ENCODE results near the gene PITPNC1.

Gene PITPNC1

GRCh38 chr17:67442787-67443624 lies 65.9 kb downstream of the PITPNC1 start:
- Histone ChIP-seq H3K9ac (ENCODE audit: low read length) (no peak overlapping the region), H3K4me2 (ENCODE audit: low read length) (no peak overlapping the region), H3K79me2 (ENCODE audit: insufficient read depth, low read length) (no peaks in the 10 kb centered on the region)

GRCh38 chr17:67443931-67444595 lies 67.0 kb downstream of the PITPNC1 start:
- Histone ChIP-seq H3K4me2 (ENCODE audit: low read length) (no peak overlapping the region), H3K4me3 (ENCODE audit: low read depth, low read length, poor library complexity, severe bottlenecking) (no peak overlapping the region), H3K27me3 (ENCODE audit: insufficient read depth, low read length) (no peaks in the 10 kb centered on the region), H4K20me1 (ENCODE audit: insufficient read depth, low read length) (no peaks in the 10 kb centered on the region), H2AFZ (ENCODE audit: low read length) (no peak overlapping the region), H3K9ac (ENCODE audit: low read length) (no peak overlapping the region), H3F3A (ENCODE audit: insufficient read depth, low read length) (no peaks in the 10 kb centered on the region), H3K4me1 (ENCODE audit: insufficient read depth, low read length, severe bottlenecking) (peaks cover 12% of the 10 kb centered on the region), H3K79me2 (ENCODE audit: insufficient read depth, low read length) (no peaks in the 10 kb centered on the region), H3K27ac (ENCODE audit: low read depth, low read length, poor library complexity, severe bottlenecking) (no peak overlapping the region), H3K36me3 (ENCODE audit: insufficient read depth, low read length) (no peaks in the 10 kb centered on the region), H3K9me3 (ENCODE audit: low read length) (no peaks in the 10 kb centered on the region), H3K9me2 (ENCODE audit: low read depth, low read length) (no peaks in the 10 kb centered on the region)
- TF ChIP-seq EZH2 (IDR thresholded peaks at IDR 0.05; ENCODE audit: borderline replicate concordance, low read length) = no peak
- TF ChIP-seq CTCF (IDR thresholded peaks at IDR 0.05; ENCODE audit: low read length) = no peak

More at GRCh38 chr17:67442787-67443624, 65.9 kb downstream of the PITPNC1 start:
- no peaks in the 10 kb centered on the region for H3K36me3 ChIP-seq (ENCODE audit: insufficient read depth, low read length)
- TF ChIP-seq CTCF (IDR thresholded peaks at IDR 0.05; ENCODE audit: low read length) (no peak), EZH2 (IDR thresholded peaks at IDR 0.05; ENCODE audit: borderline replicate concordance, low read length) (no peak)
- no peak overlapping the region for H3K27ac ChIP-seq (ENCODE audit: low read depth, low read length, poor library complexity, severe bottlenecking)
- no peaks in the 10 kb centered on the region for H3K9me2 ChIP-seq (ENCODE audit: low read depth, low read length)
- H3F3A ChIP-seq (ENCODE audit: insufficient read depth, low read length) = no peaks in the 10 kb centered on the region
- H3K4me3 ChIP-seq (ENCODE audit: low read depth, low read length, poor library complexity, severe bottlenecking) = no peak overlapping the region
- no peak overlapping the region for H2AFZ ChIP-seq (ENCODE audit: low read length)
- H4K20me1 ChIP-seq (ENCODE audit: insufficient read depth, low read length) = no peaks in the 10 kb centered on the region
- no peaks in the 10 kb centered on the region for H3K9me3 ChIP-seq (ENCODE audit: low read length)
- no peaks in the 10 kb centered on the region for H3K27me3 ChIP-seq (ENCODE audit: insufficient read depth, low read length)
- peaks cover 12% of the 10 kb centered on the region for H3K4me1 ChIP-seq (ENCODE audit: insufficient read depth, low read length, severe bottlenecking)

- Histone ChIP-seq H3K27me3 (ENCODE audit: insufficient read depth, low read length) (no peaks in the 10 kb centered on the region), H3K79me2 (ENCODE audit: insufficient read depth, low read length) (no peaks in the 10 kb centered on the region), H2AFZ (ENCODE audit: low read length) (no peak overlapping the region), H3K9ac (ENCODE audit: low read length) (no peak overlapping the region), H3K9me3 (ENCODE audit: low read length) (no peaks in the 10 kb centered on the region), H3K36me3 (ENCODE audit: insufficient read depth, low read length) (no peaks in the 10 kb centered on the region), H3K4me1 (ENCODE audit: insufficient read depth, low read length, severe bottlenecking) (no peaks in the 10 kb centered on the region), H4K20me1 (ENCODE audit: insufficient read depth, low read length) (no peaks in the 10 kb centered on the region), H3K27ac (ENCODE audit: low read depth, low read length, poor library complexity, severe bottlenecking) (no peak overlapping the region), H3K9me2 (ENCODE audit: low read depth, low read length) (no peaks in the 10 kb centered on the region), H3K4me2 (ENCODE audit: low read length) (no peak overlapping the region), H3K4me3 (ENCODE audit: low read depth, low read length, poor library complexity, severe bottlenecking) (no peak overlapping the region), H3F3A (ENCODE audit: insufficient read depth, low read length) (no peaks in the 10 kb centered on the region)
- TF ChIP-seq CTCF (IDR thresholded peaks at IDR 0.05; ENCODE audit: low read length) (no peak), EZH2 (IDR thresholded peaks at IDR 0.05; ENCODE audit: borderline replicate concordance, low read length) (no peak)
These were observed 71.4 kb downstream of the PITPNC1 start for GRCh38 chr17:67448449-67448848.

All from OCI-LY1 (cell line).